IPS-20b (cell line): ENCODE data around the gene OR6K3.

Source experiments
- H3K27ac ChIP-seq: one replicate; pipeline ENCODE4 v1.5.1; 2013; ENCODE audit warnings: low read length
- H3K27me3 ChIP-seq: 2 replicates; pipeline ENCODE4 v1.6.1; 2013; ENCODE audit warnings: mild to moderate bottlenecking, low read length, inconsistent platforms; ENCODE audit not compliant: insufficient read depth
- H3K36me3 ChIP-seq: 2 replicates; pipeline ENCODE4 v1.6.1; 2013; ENCODE audit warnings: low read depth, mild to moderate bottlenecking, inconsistent platforms, low read length, moderate library complexity; ENCODE audit not compliant: insufficient read depth
- H3K4me1 ChIP-seq: 2 replicates; pipeline ENCODE4 v1.6.1; 2013; ENCODE audit warnings: mild to moderate bottlenecking, control low read depth, inconsistent platforms, low read length, moderate library complexity; ENCODE audit not compliant: insufficient read depth
- H3K4me3 ChIP-seq: 2 replicates; pipeline ENCODE4 v1.5.1; 2013; ENCODE audit warnings: mild to moderate bottlenecking, low read length, inconsistent platforms
- H3K9ac ChIP-seq: 2 replicates; pipeline ENCODE4 v1.6.1; 2013; ENCODE audit warnings: low read depth, mild to moderate bottlenecking, inconsistent platforms, low read length, moderate library complexity
- H3K9me3 ChIP-seq: 2 replicates; pipeline ENCODE4 v1.6.1; 2013; ENCODE audit warnings: mild to moderate bottlenecking, low read depth, low read length, inconsistent platforms; ENCODE audit not compliant: insufficient read depth

The OR6K3 gene

GRCh38 chr1:158686111-158687009 is 34.2 kb downstream of the OR6K3 start, which contains the start of gene SPTA1:
TSS of gene SPTA1 (minus strand) at chr1:158686715. CDS start at chr1:158686517, 198 bp downstream.
- H3K36me3 ChIP-seq, result no peaks in the 10 kb centered on the region
- no peaks in the 10 kb centered on the region for H3K9me3 ChIP-seq
- no peak within 1 kb of the TSS for H3K4me3 ChIP-seq
- H3K4me1 ChIP-seq, result no peaks in the 10 kb centered on the region
- no peak within 1 kb of the TSS for H3K27ac ChIP-seq
- H3K9ac ChIP-seq, result no peak within 1 kb of the TSS
- H3K27me3 ChIP-seq, result no peaks in the 10 kb centered on the region

- Histone ChIP-seq H3K4me3 (no peak overlapping the region), H3K9me3 (no peaks in the 10 kb centered on the region), H3K27me3 (no peaks in the 10 kb centered on the region), H3K9ac (no peak overlapping the region), H3K27ac (no peak overlapping the region), H3K36me3 (no peaks in the 10 kb centered on the region), H3K4me1 (no peaks in the 10 kb centered on the region)
These were observed 35.4 kb downstream of the OR6K3 start for GRCh38 chr1:158685085-158685484.

- Histone ChIP-seq H3K36me3 (no peaks in the 10 kb centered on the region), H3K9me3 (no peaks in the 10 kb centered on the region), H3K9ac (no peak overlapping the region), H3K27ac (no peak overlapping the region), H3K27me3 (no peaks in the 10 kb centered on the region), H3K4me3 (no peak overlapping the region), H3K4me1 (no peaks in the 10 kb centered on the region)
These were observed 38.9 kb downstream of the OR6K3 start for GRCh38 chr1:158681606-158682005.

GRCh38 chr1:158679289-158679688 is 41.2 kb downstream of the OR6K3 start:
- no peaks in the 10 kb centered on the region for H3K27me3 ChIP-seq
- H3K27ac ChIP-seq, result no peak overlapping the region
- H3K9ac ChIP-seq, result no peak overlapping the region
- no peaks in the 10 kb centered on the region for H3K9me3 ChIP-seq
- no peaks in the 10 kb centered on the region for H3K36me3 ChIP-seq
- H3K4me1 ChIP-seq, result no peaks in the 10 kb centered on the region
- no peak overlapping the region for H3K4me3 ChIP-seq

GRCh38 chr1:158675563-158676323 is 44.8 kb downstream of the OR6K3 start:
- no peaks in the 10 kb centered on the region for H3K36me3 ChIP-seq
- no peak overlapping the region for H3K4me3 ChIP-seq
- H3K27me3 ChIP-seq, result no peaks in the 10 kb centered on the region
- H3K27ac ChIP-seq, result no peak overlapping the region
- no peaks in the 10 kb centered on the region for H3K9me3 ChIP-seq
- H3K4me1 ChIP-seq, result no peaks in the 10 kb centered on the region
- H3K9ac ChIP-seq, result no peak overlapping the region

GRCh38 chr1:158674302-158674701 is 46.2 kb downstream of the OR6K3 start:
- Histone ChIP-seq H3K9ac (no peak overlapping the region), H3K4me3 (no peak overlapping the region), H3K9me3 (no peaks in the 10 kb centered on the region), H3K36me3 (no peaks in the 10 kb centered on the region), H3K4me1 (no peaks in the 10 kb centered on the region), H3K27ac (no peak overlapping the region), H3K27me3 (no peaks in the 10 kb centered on the region)
